Fibroblast of lung (primary cell): Measurements from ENCODE around the gene GNPTG. TPM values are rescaled to one million over a fixed set of nuclear protein-coding genes. Genes with fewer than 3 reads are reported as not detected.

Experiments
- DNase-seq, 2 donors: peaks; one replicate each; pipeline versions ENCODE4 v3.0.0 to v3.0.0-alpha.2; 2010; ENCODE audit warnings: low read depth in 2 of 2
- H2AFZ ChIP-seq: 2 replicates; pipeline ENCODE4 v1.5.1; 2012; ENCODE audit warnings: low read length, control low read depth, inconsistent platforms
- H3K27ac ChIP-seq: 2 replicates; pipeline ENCODE4 v1.5.1; 2011; ENCODE audit warnings: low read length, control low read depth; ENCODE audit not compliant: insufficient read depth
- H3K27me3 ChIP-seq: 2 replicates; pipeline ENCODE4 v1.5.1; 2011; ENCODE audit warnings: mild to moderate bottlenecking, low read length; ENCODE audit not compliant: control insufficient read depth, insufficient read depth
- H3K36me3 ChIP-seq: 2 replicates; pipeline ENCODE4 v1.5.1; 2011; ENCODE audit warnings: low read length; ENCODE audit not compliant: control insufficient read depth, insufficient read depth
- H3K4me1 ChIP-seq: 2 replicates; pipeline ENCODE4 v1.5.1; 2011; ENCODE audit warnings: low read length; ENCODE audit not compliant: control insufficient read depth, insufficient read depth; ENCODE audit errors: extremely low read depth
- H3K4me2 ChIP-seq: 2 replicates; pipeline ENCODE4 v1.5.1; 2011; ENCODE audit warnings: low read length, control low read depth; ENCODE audit not compliant: insufficient read depth; ENCODE audit errors: extremely low read depth
- H3K4me3 ChIP-seq, 4 experiments: fragments of 200-600 bp in 1 of 4; sonication (generic) in 1 of 4; replicated peaks in 1 of 4; 2 replicates each; pipeline ENCODE4 v1.5.1; 2011 to 2016; ENCODE audit warnings: low read length in 4 of 4, low read depth in 3 of 4, mild to moderate bottlenecking in 3 of 4, control low read depth in 2 of 4, inconsistent platforms in 1 of 4, mixed read lengths in 1 of 4; ENCODE audit not compliant: insufficient read depth in 1 of 4; ENCODE audit errors: control extremely low read depth in 1 of 4
- H3K79me2 ChIP-seq: 2 replicates; pipeline ENCODE4 v1.5.1; 2012; ENCODE audit warnings: mild to moderate bottlenecking, low read length, inconsistent platforms; ENCODE audit not compliant: control insufficient read depth, insufficient read depth
- H3K9ac ChIP-seq: 2 replicates; pipeline ENCODE4 v1.5.1; 2011; ENCODE audit warnings: mild to moderate bottlenecking, low read length, control low read depth; ENCODE audit not compliant: insufficient read depth
- H3K9me3 ChIP-seq: 2 replicates; pipeline ENCODE4 v1.5.1; 2012; ENCODE audit warnings: low read depth, low read length; ENCODE audit not compliant: control insufficient read depth, insufficient read depth
- H4K20me1 ChIP-seq: 2 replicates; pipeline ENCODE4 v1.5.1; 2011; ENCODE audit warnings: low read length; ENCODE audit not compliant: control insufficient read depth, insufficient read depth; ENCODE audit errors: extremely low read depth
- CTCF ChIP-seq, 2 donors: IDR thresholded peaks in 1 of 2; conservative IDR thresholded peaks in 1 of 2; 1 replicate in 1 of 2; 2 replicates in 1 of 2; pipeline ENCODE4 v1.5.1; 2011 to 2012; ENCODE audit warnings: low read length in 2 of 2, control low read depth in 1 of 2, inconsistent platforms in 1 of 2, low read depth in 1 of 2, mild to moderate bottlenecking in 1 of 2
- EZH2 ChIP-seq: IDR thresholded peaks from 2 replicates; pipeline ENCODE4 v1.5.1; 2012; ENCODE audit warnings: low read length, control low read depth, mild to moderate bottlenecking; ENCODE audit errors: missing control alignments
- polyA plus RNA-seq, 2 donors: library from polyadenylated mRNA; depleted of rRNA in 1 of 2; stranded (reverse) in 1 of 2; unstranded in 1 of 2; fragments of >200 nt; gene quantifications; 2 replicates each; pipeline ENCODE4 v1.2.1, GENCODE V29; 2011 to 2012; ENCODE audit warnings: missing spikeins in 1 of 2
- total RNA-seq: library from RNA; depleted of rRNA; stranded (reverse); fragments of >200 nt; gene quantifications from 2 replicates; pipeline ENCODE4 v1.2.1, GENCODE V29; 2014

Gene GNPTG
- total and polyA plus RNA-seq, 2 donors (not counting 1 experiment from before 2014, with no cell fraction given): 40.8 to 43.2 TPM

DNA sequence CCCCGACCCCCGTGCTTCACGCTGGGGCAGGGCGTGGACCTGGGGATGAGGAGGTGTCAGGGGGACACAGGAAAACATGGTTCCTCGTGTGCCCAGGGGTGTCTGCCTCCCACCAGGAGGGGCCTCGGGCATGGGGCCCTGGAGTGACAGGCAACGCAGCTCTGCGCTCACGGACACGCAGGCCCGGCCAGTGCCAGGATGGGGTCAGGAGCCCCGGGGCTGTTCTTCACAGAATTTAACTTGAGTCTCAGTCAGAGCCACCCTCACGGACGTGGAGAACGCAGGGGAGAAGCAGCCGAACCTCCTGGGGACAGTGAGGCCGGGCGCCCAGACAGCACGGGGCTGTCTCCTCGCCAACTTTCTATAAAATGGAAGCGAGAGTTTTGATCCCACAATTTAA lies 46.0 kb downstream of the GNPTG start:
- H3K9ac ChIP-seq: no peak overlapping the region
- no peaks in the 10 kb centered on the region for H3K79me2 ChIP-seq
- no peaks in the 10 kb centered on the region for H4K20me1 ChIP-seq
- no peak overlapping the region for H2AFZ ChIP-seq
- DNase-seq: no peak
- peaks cover 3% of the 10 kb centered on the region for H3K36me3 ChIP-seq
- H3K4me2 ChIP-seq: no peak overlapping the region
- H3K4me3 ChIP-seq: no peak overlapping the region
- no peaks in the 10 kb centered on the region for H3K4me1 ChIP-seq
- H3K27me3 ChIP-seq: no peaks in the 10 kb centered on the region
- no peaks in the 10 kb centered on the region for H3K9me3 ChIP-seq
- no peak overlapping the region for H3K27ac ChIP-seq
- TF ChIP-seq EZH2 (no peak), CTCF (conservative IDR thresholded peaks at IDR 0.05 in 1 of 2, IDR thresholded peaks at IDR 0.05 in 1 of 2; ENCODE audit: low read depth in 1 of 2, low read length in 2 of 2) (no peak)

GRCh38 chr16:1398351-1398750 lies 46.6 kb downstream of the GNPTG start:
- Histone ChIP-seq H3K79me2 (no peaks in the 10 kb centered on the region), H3K27me3 (no peaks in the 10 kb centered on the region), H4K20me1 (no peaks in the 10 kb centered on the region), H3K9ac (no peak overlapping the region), H3K4me3 (no peak overlapping the region), H3K9me3 (no peaks in the 10 kb centered on the region), H3K27ac (no peak overlapping the region), H3K36me3 (peaks cover 3% of the 10 kb centered on the region), H3K4me1 (no peaks in the 10 kb centered on the region), H2AFZ (no peak overlapping the region), H3K4me2 (no peak overlapping the region)
- no peak for TF ChIP-seq EZH2
- TF ChIP-seq CTCF (conservative IDR thresholded peaks at IDR 0.05 in 1 of 2, IDR thresholded peaks at IDR 0.05 in 1 of 2; ENCODE audit: low read depth in 1 of 2, low read length in 2 of 2): no peak
- DNase-seq: no peak

DNA sequence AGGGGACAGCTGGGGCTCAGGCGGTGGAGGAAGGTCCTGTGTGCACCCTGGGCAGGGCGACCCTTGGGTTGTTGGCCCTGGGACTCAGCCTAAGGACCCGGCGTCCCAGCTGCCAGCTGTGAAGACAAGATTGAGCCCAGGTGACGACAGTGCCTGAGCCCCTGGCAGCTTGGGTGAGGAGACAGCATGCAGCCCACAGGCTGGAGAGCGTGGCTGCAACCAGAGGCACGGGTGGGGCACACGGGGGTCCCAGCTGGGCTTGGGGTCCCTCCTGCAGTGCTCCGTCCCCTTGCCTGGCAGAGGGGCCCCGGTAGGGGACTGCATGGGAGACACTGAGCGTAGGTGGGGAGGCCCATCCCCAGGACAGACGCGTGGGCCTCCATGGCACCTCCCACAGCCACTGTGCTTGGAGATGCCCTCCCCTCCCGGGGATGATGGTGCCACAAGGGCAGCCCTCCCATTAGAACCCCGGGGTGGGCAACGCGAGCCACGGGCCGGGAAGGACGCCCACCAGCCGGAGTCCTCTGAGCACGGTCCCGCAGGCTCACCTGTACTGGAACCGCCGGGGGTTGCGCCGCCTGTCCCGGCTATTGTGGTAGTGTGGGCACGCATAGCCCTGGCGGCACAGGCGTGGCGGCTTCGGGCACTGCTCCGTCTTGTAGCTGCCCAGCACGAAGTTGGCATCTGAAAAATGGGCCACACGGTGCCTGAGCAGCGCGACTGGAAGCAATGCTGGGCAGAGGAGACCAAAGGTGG lies 47.3 kb downstream of the GNPTG start:
- H3K27ac ChIP-seq: no peak overlapping the region
- H3K9me3 ChIP-seq: no peaks in the 10 kb centered on the region
- TF ChIP-seq EZH2: no peak
- TF ChIP-seq CTCF (conservative IDR thresholded peaks at IDR 0.05 in 1 of 2, IDR thresholded peaks at IDR 0.05 in 1 of 2; ENCODE audit: low read depth in 1 of 2, low read length in 2 of 2): no peak
- no peak for DNase-seq
- no peak overlapping the region for H2AFZ ChIP-seq
- H3K4me3 ChIP-seq: no peak overlapping the region
- no peaks in the 10 kb centered on the region for H3K4me1 ChIP-seq
- H4K20me1 ChIP-seq: no peaks in the 10 kb centered on the region
- no peaks in the 10 kb centered on the region for H3K27me3 ChIP-seq
- peaks cover 3% of the 10 kb centered on the region for H3K36me3 ChIP-seq
- no peak overlapping the region for H3K9ac ChIP-seq
- H3K4me2 ChIP-seq: no peak overlapping the region
- H3K79me2 ChIP-seq: no peaks in the 10 kb centered on the region
